ENCODE data around the gene DYTN. TPM values are rescaled to one million over a fixed set of nuclear protein-coding genes. Genes with fewer than 3 reads are reported as not detected.
"Not testable (repeated sequence)": the region's sequence is repeated elsewhere in the genome, so short reads cannot be mapped to it uniquely, and the experiment has no call there.

Gene DYTN
- total RNA-seq, 1 donor: 0.31 TPM

- Histone ChIP-seq H3K4me1 (ENCODE audit: insufficient read depth, low read length) (no peaks in the 10 kb centered on the region), H3K4me3 (ENCODE audit: low read length) (no peak overlapping the region), H3K27me3 (ENCODE audit: insufficient read depth, low read length) (no peaks in the 10 kb centered on the region), H3K9me3 (ENCODE audit: low read depth, low read length) (no peaks in the 10 kb centered on the region)
These were observed 1.6 kb downstream of the DYTN start for GRCh38 chr2:206716623-206717022.

DNA sequence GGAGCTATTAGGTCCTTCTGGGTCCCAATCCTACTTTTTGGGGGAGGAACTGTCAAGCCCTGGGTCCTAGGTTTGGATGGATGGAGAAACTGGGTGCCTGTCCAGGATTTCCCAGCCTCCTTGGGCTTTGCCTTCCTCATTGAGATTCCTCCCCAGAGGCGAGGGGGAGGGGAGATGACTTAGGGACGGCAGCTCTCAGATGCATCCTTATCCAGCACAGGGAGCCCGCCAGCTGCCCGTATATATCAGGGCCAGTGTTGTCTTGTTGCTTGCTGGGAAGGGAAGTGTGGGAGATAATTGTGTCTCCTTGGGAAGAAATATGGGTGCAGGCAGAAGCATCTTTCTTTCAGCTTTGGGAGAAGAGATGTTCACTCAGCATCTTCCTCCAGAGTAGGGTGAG is 3.0 kb downstream of the DYTN start:
- H3K9me3 ChIP-seq (ENCODE audit: low read depth, low read length); H3K4me3 ChIP-seq (ENCODE audit: low read length); H3K4me1 ChIP-seq (ENCODE audit: insufficient read depth, low read length); H3K27me3 ChIP-seq (ENCODE audit: insufficient read depth, low read length): not testable (repeated sequence)

- Histone ChIP-seq H3K4me3 (ENCODE audit: low read length) (no peak overlapping the region), H3K9me3 (ENCODE audit: low read depth, low read length) (no peaks in the 10 kb centered on the region), H3K27me3 (ENCODE audit: insufficient read depth, low read length) (no peaks in the 10 kb centered on the region), H3K4me1 (ENCODE audit: insufficient read depth, low read length) (no peaks in the 10 kb centered on the region)
These were observed 4.5 kb downstream of the DYTN start for GRCh38 chr2:206713746-206714145.

DNA sequence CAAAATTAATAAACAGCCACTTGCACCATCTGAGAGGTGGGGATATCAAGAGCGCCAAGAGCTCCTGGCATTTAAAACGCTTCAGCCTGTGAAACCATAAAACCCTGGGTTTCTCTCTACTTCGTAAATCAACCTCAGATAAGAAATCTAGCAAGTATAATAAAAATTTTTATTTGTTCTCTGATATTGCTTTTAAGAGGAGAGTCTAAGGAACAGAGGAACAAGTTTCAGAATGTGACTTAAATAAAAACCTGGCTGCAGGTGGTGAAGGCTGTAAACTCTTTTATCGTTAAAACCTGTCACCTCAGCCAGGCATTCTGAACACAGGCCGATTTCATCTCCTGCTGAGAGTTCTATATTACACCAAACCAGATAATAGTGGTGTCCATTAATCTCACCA is 9.9 kb downstream of the DYTN start:
- no peaks in the 10 kb centered on the region for H3K27me3 ChIP-seq (ENCODE audit: insufficient read depth, low read length)
- H3K4me3 ChIP-seq (ENCODE audit: low read length): no peak overlapping the region
- no peaks in the 10 kb centered on the region for H3K9me3 ChIP-seq (ENCODE audit: low read depth, low read length)
- H3K4me1 ChIP-seq (ENCODE audit: insufficient read depth, low read length): no peaks in the 10 kb centered on the region

- no peaks in the 10 kb centered on the region for H3K9me3 ChIP-seq (ENCODE audit: low read depth, low read length)
- H3K27me3 ChIP-seq (ENCODE audit: insufficient read depth, low read length): peaks cover under 1% of the 10 kb centered on the region
- H3K4me3 ChIP-seq (ENCODE audit: low read length): no peak overlapping the region
- no peaks in the 10 kb centered on the region for H3K4me1 ChIP-seq (ENCODE audit: insufficient read depth, low read length)
These were observed 11.0 kb downstream of the DYTN start for GRCh38 chr2:206707164-206707701.

GRCh38 chr2:206701952-206702605 is 16.1 kb downstream of the DYTN start:
- peaks cover 5% of the 10 kb centered on the region for H3K4me1 ChIP-seq (ENCODE audit: insufficient read depth, low read length)
- no peak overlapping the region for H3K4me3 ChIP-seq (ENCODE audit: low read length)
- H3K27me3 ChIP-seq (ENCODE audit: insufficient read depth, low read length): peaks cover 7% of the 10 kb centered on the region
- no peaks in the 10 kb centered on the region for H3K9me3 ChIP-seq (ENCODE audit: low read depth, low read length)

GRCh38 chr2:206700156-206700555 is 18.0 kb downstream of the DYTN start:
- Histone ChIP-seq H3K27me3 (ENCODE audit: insufficient read depth, low read length) (peaks cover 7% of the 10 kb centered on the region), H3K9me3 (ENCODE audit: low read depth, low read length) (no peaks in the 10 kb centered on the region), H3K4me1 (ENCODE audit: insufficient read depth, low read length) (peaks cover 5% of the 10 kb centered on the region), H3K4me3 (ENCODE audit: low read length) (no peak overlapping the region)

- Histone ChIP-seq H3K4me3 (ENCODE audit: low read length) (no peak overlapping the region), H3K9me3 (ENCODE audit: low read depth, low read length) (no peaks in the 10 kb centered on the region), H3K27me3 (ENCODE audit: insufficient read depth, low read length) (peaks cover 7% of the 10 kb centered on the region), H3K4me1 (ENCODE audit: insufficient read depth, low read length) (peaks cover 5% of the 10 kb centered on the region)
These were observed 19.4 kb downstream of the DYTN start for GRCh38 chr2:206698811-206699210.

DNA sequence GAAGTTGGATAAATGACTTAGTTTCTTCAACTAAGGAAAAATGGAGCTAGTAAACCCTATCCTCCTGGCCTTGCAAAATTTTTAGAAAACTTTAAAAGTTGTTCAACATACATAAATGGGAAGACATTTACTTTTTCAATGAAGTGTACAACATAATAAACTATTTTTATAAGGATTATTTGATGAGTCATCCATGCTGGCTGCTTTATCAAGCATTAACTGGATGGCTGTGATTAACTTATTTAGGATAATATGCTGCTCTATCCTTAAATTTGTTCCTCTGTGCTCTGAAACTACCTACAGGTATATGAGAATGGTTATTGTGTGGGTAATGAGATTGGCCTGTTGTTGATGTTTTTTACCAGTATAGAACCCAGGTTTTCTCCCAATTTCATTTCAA is 21.3 kb downstream of the DYTN start:
- Histone ChIP-seq H3K4me3 (ENCODE audit: low read length) (no peak overlapping the region), H3K27me3 (ENCODE audit: insufficient read depth, low read length) (peaks cover 4% of the 10 kb centered on the region), H3K9me3 (ENCODE audit: low read depth, low read length) (no peaks in the 10 kb centered on the region), H3K4me1 (ENCODE audit: insufficient read depth, low read length) (peaks cover 5% of the 10 kb centered on the region)

- Histone ChIP-seq H3K4me1 (ENCODE audit: insufficient read depth, low read length) (no peaks in the 10 kb centered on the region), H3K27me3 (ENCODE audit: insufficient read depth, low read length) (no peaks in the 10 kb centered on the region), H3K9me3 (ENCODE audit: low read depth, low read length) (no peaks in the 10 kb centered on the region), H3K4me3 (ENCODE audit: low read length) (no peak overlapping the region)
These were observed 24.6 kb downstream of the DYTN start for GRCh38 chr2:206693399-206694137.

GRCh38 chr2:206692971-206693370 is 25.2 kb downstream of the DYTN start:
- no peaks in the 10 kb centered on the region for H3K4me1 ChIP-seq (ENCODE audit: insufficient read depth, low read length)
- H3K27me3 ChIP-seq (ENCODE audit: insufficient read depth, low read length): no peaks in the 10 kb centered on the region
- H3K9me3 ChIP-seq (ENCODE audit: low read depth, low read length): no peaks in the 10 kb centered on the region
- no peak overlapping the region for H3K4me3 ChIP-seq (ENCODE audit: low read length)

- H3K9me3 ChIP-seq (ENCODE audit: low read depth, low read length): no peaks in the 10 kb centered on the region
- H3K27me3 ChIP-seq (ENCODE audit: insufficient read depth, low read length): no peaks in the 10 kb centered on the region
- no peaks in the 10 kb centered on the region for H3K4me1 ChIP-seq (ENCODE audit: insufficient read depth, low read length)
- no peak overlapping the region for H3K4me3 ChIP-seq (ENCODE audit: low read length)
These were observed 29.2 kb downstream of the DYTN start for GRCh38 chr2:206688990-206689389.

GRCh38 chr2:206688453-206688852 is 29.7 kb downstream of the DYTN start:
- Histone ChIP-seq H3K9me3 (ENCODE audit: low read depth, low read length) (no peaks in the 10 kb centered on the region), H3K4me1 (ENCODE audit: insufficient read depth, low read length) (no peaks in the 10 kb centered on the region), H3K4me3 (ENCODE audit: low read length) (no peak overlapping the region), H3K27me3 (ENCODE audit: insufficient read depth, low read length) (no peaks in the 10 kb centered on the region)

DNA sequence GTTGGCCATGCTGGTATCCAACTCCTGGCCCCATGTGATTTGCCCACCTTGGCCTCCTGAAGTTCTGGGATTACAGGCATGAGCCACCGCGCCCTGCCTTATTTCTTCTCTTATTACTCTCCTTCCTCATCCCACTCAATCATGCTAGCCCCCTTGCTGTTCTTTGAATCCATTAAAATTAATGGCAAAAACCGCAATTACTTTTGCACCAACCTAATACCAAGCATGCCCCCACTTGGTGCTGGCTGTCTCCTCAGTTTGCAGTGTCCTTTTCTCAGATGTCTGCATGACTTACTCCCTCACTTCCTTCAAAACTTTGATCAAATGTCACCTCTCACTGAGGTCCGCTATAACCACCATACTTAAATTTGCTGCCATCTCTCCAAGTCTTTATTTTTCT is 34.6 kb downstream of the DYTN start:
- Histone ChIP-seq H3K4me1 (ENCODE audit: insufficient read depth, low read length) (no peaks in the 10 kb centered on the region), H3K27me3 (ENCODE audit: insufficient read depth, low read length) (no peaks in the 10 kb centered on the region), H3K4me3 (ENCODE audit: low read length) (no peak overlapping the region), H3K9me3 (ENCODE audit: low read depth, low read length) (no peaks in the 10 kb centered on the region)

DNA sequence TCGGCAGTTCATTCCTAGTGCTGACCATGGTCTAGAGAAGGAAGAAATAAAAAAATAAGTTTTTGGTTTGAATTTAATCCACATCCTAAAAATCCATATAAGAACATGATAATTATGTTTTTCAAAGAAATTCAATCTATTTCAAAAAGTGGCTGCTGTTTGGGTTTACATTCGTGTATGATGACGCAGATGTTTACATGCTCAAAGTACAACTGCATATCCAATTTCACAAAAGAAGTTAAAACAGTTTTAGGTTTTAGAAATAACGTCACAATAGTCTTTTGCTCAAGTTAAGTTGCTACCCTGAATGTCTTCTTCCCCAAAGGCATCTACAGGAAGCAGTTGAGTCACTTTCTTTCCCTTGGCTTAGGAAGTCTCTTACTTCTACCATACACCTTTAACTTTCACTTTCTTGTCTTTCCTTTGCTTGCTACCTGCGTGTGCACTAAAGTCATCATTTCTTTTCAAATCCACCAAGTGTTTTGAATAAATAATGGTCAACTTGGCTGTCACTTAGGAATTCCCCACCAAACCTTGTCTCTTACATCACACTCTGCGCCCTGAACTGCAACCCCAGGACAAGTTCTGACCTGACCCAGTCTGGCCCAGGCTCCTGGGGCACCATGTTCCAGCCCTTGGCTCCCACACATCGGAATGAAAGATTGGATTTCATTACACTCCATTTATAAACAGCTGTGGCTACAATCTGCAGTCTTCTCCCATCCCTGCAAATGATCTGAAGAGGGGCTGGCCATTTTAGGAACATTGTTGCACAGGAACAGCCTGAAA is 47.5 kb downstream of the DYTN start:
- peaks cover 3% of the 10 kb centered on the region for H3K27me3 ChIP-seq (ENCODE audit: insufficient read depth, low read length)
- H3K4me1 ChIP-seq (ENCODE audit: insufficient read depth, low read length): no peaks in the 10 kb centered on the region
- H3K4me3 ChIP-seq (ENCODE audit: low read length): no peak overlapping the region
- no peaks in the 10 kb centered on the region for H3K9me3 ChIP-seq (ENCODE audit: low read depth, low read length)
